GM12878 (cell line): ENCODE measurements around the gene KRT81. TPM values are rescaled to one million over a fixed set of nuclear protein-coding genes. Genes with fewer than 3 reads are reported as not detected.

Source experiments
- ATAC-seq: fragments of 200-7000 bp; cut with Tn5 transposase; 3 replicates; pipeline ENCODE4 v1.9.1; 2020; ENCODE audit warnings: mild to moderate bottlenecking, moderate library complexity
- BruUV-seq: library from RNA; stranded (reverse); fragments of 400-500 nt; replicated peaks from 2 replicates; lab custom pipeline; 2021; lab: Mats Ljungman, UMichigan
- CTCF ChIA-PET: fragments of 300-600 bp; sonication (Branson Sonifier 250); formaldehyde crosslinking; extraction: SDS; loops from one replicate; lab custom pipeline; 2021; ENCODE audit warnings: inconsistent platforms; lab: Yijun Ruan, JAX
- POLR2A ChIA-PET: fragments of 350-600 bp; formaldehyde crosslinking; extraction: SDS; loops from one replicate; lab custom pipeline; 2021; ENCODE audit warnings: inconsistent platforms; lab: Charles Lee
- RAD21 ChIA-PET: fragments of 300-600 bp; sonication (Branson Sonifier 250); formaldehyde crosslinking; loops from one replicate; lab custom pipeline; 2023; ENCODE audit warnings: antibody characterized with exemption; ENCODE audit not compliant: unreplicated experiment; lab: Charles Lee
- SMC1A ChIA-PET: fragments of 300-600 bp; sonication (Branson Sonifier 250); formaldehyde crosslinking; loops from one replicate; lab custom pipeline; 2023; ENCODE audit not compliant: unreplicated experiment, uncharacterized antibody; lab: Charles Lee
- DNase-seq: peaks from one replicate; pipeline ENCODE4 v3.0.0-alpha.2; 2011; ENCODE audit warnings: low read depth, low spot score
- FAIRE-seq: peaks from 3 replicates; lab custom pipeline; 2011; peaks lifted over from hg19 to GRCh38; lab: Jason Lieb, UNC
- H2AFZ ChIP-seq: 2 replicates; pipeline ENCODE4 v1.6.0; 2011; ENCODE audit warnings: low read depth, low read length, control low read depth; ENCODE audit not compliant: control insufficient read depth
- H3K27ac ChIP-seq: 2 replicates; pipeline ENCODE4 v1.5.1; 2011; ENCODE audit warnings: control low read depth; ENCODE audit not compliant: control insufficient read depth, insufficient read depth
- H3K27me3 ChIP-seq, 2 experiments: replicated peaks in 1 of 2; 2 replicates each; pipeline versions ENCODE4 v1.6.0 to v1.6.1; 2011; ENCODE audit warnings: low read length in 1 of 2; ENCODE audit not compliant: control insufficient read depth in 2 of 2, insufficient read depth in 2 of 2
- H3K36me3 ChIP-seq, 2 experiments: 2 replicates each; pipeline ENCODE4 v1.5.1; 2011; ENCODE audit warnings: low read length in 1 of 2; ENCODE audit not compliant: control insufficient read depth in 2 of 2, insufficient read depth in 2 of 2
- H3K4me1 ChIP-seq: 2 replicates; pipeline ENCODE4 v1.6.1; 2011; ENCODE audit warnings: mild to moderate bottlenecking, low read length, moderate library complexity, mixed read lengths; ENCODE audit not compliant: control insufficient read depth, insufficient read depth
- H3K4me2 ChIP-seq: 2 replicates; pipeline ENCODE4 v1.6.0; 2011; ENCODE audit warnings: control low read depth; ENCODE audit not compliant: control insufficient read depth, insufficient read depth
- H3K4me3 ChIP-seq: fragments of 200-600 bp; sonication (generic); 2 replicates; pipeline ENCODE4 v1.5.1; 2016
- H3K79me2 ChIP-seq: 2 replicates; pipeline ENCODE4 v1.6.0; 2011; ENCODE audit warnings: low read length; ENCODE audit not compliant: control insufficient read depth, insufficient read depth
- H3K9ac ChIP-seq: 2 replicates; pipeline ENCODE4 v1.8.0; 2011; ENCODE audit warnings: low read length, control low read depth, mixed read lengths; ENCODE audit not compliant: control insufficient read depth, insufficient read depth
- H3K9me3 ChIP-seq: replicated peaks from 3 replicates; pipeline ENCODE4 v1.5.1; 2011; ENCODE audit warnings: mild to moderate bottlenecking, low read length; ENCODE audit not compliant: control insufficient read depth, insufficient read depth
- H4K20me1 ChIP-seq: 2 replicates; pipeline ENCODE4 v1.6.0; 2011; ENCODE audit not compliant: control insufficient read depth, insufficient read depth
- CEBPZ ChIP-seq: fragments of 150-350 bp; IDR thresholded peaks from 2 replicates; pipeline ENCODE4 v1.6.1; 2016; ENCODE audit warnings: low read depth, low read length
- CTCF ChIP-seq, 3 experiments: IDR thresholded peaks in 2 of 3; conservative IDR thresholded peaks in 1 of 3; 2 replicates each; pipeline ENCODE4 v1.5.1; 2011; ENCODE audit warnings: low read depth in 3 of 3, low read length in 3 of 3, mild to moderate bottlenecking in 3 of 3, control low read depth in 2 of 3, moderate library complexity in 2 of 3, inconsistent platforms in 1 of 3, mixed read lengths in 1 of 3; ENCODE audit not compliant: control insufficient read depth in 2 of 3, insufficient read depth in 1 of 3; ENCODE audit errors: extremely low read depth in 1 of 3
- MEF2B ChIP-seq: fragments of 450-650 bp; IDR thresholded peaks from 2 replicates; pipeline ENCODE4 v1.6.1; 2018; ENCODE audit warnings: mild to moderate bottlenecking, moderate library complexity; ENCODE audit not compliant: partially characterized antibody, poor library complexity, severe bottlenecking
- WGBS: methylation state at CpG from one replicate; pipeline ENCODE4 v1.1.6; 2016; ENCODE audit warnings: low lambda C conversion rate; ENCODE audit not compliant: insufficient replicate concordance, insufficient coverage; ENCODE audit errors: missing lambda C conversion rate; 5-methylcytosine and 5-hydroxymethylcytosine counted together
- in situ Hi-C: fragments of 300-500 bp; cut with MboI; formaldehyde crosslinking; loops from 9 replicates; pipeline ENCODE4 v1.14.3; 2018; ENCODE audit warnings: mixed read lengths
- intact Hi-C: fragments of 100-400 bp; cut with micrococcal nuclease; formaldehyde crosslinking; loops from one replicate; pipeline ENCODE4 v1.14.2; 2022; ENCODE audit not compliant: unreplicated experiment
- polyA plus RNA-seq, 11 experiments: library from polyadenylated mRNA; depleted of rRNA in 4 of 11; unstranded in 6 of 11; stranded (reverse) in 5 of 11; fragments of >200 nt; fragmentation: Nextera tagmentation in 4 of 11; fragmentation: Illumina TruSeq in 1 of 11; extraction: Ambion mirVana in 4 of 11; extraction: Trizol in 1 of 11; gene quantifications; 1 replicate in 1 of 11; 2 replicates in 10 of 11; pipeline versions ENCODE4 v1.2.1 to v1.2.3, GENCODE V29; 2011 to 2016; ENCODE audit warnings: inconsistent platforms in 2 of 11, missing spikeins in 2 of 11, low read depth in 1 of 11
- total RNA-seq, 4 experiments: library from RNA; depleted of rRNA in 3 of 4; stranded (reverse); fragments of >200 nt in 3 of 4; fragmentation: Illumina TruSeq in 1 of 4; extraction: Trizol in 1 of 4; gene quantifications; 2 replicates each; pipeline versions ENCODE4 v1.2.1 to v1.2.3, GENCODE V29; 2013 to 2021

The KRT81 gene
- total and polyA plus RNA-seq, 10 of the 15 experiments (the other 5 are each of a cell fraction or from before 2014, with no cell fraction given), result 0.05 to 0.15 TPM; not detected in 8

- no peak for TF ChIP-seq CEBPZ
These were observed 15.4 kb upstream of the KRT81 start (continued) for GRCh38 chr12:52306731-52307130.

GRCh38 chr12:52305921-52306705, 14.8 kb upstream of the KRT81 start:
- POLR2A ChIA-PET, result no interaction called here
- Histone ChIP-seq H3K79me2 (no peaks in the 10 kb centered on the region), H4K20me1 (no peaks in the 10 kb centered on the region)
- BruUV-seq, result no TSS peak
- CTCF ChIA-PET, result interaction anchor here (0.6 to 2.3 kb wide), 9 partner anchors 21 to 86 kb away, joined by 3 to 10 read pairs (median 4); no protein-coding TSS in a partner anchor
- peak in 2 of 3 experiments; percentile 0 to 38; a peak in 1 of 6 replicates for TF ChIP-seq CTCF (IDR thresholded peaks at IDR 0.05 in 2 of 3, conservative IDR thresholded peaks at IDR 0.05 in 1 of 3; ENCODE audit: control insufficient read depth in 2 of 3, extremely low read depth in 1 of 3, insufficient read depth in 1 of 3, low read depth in 3 of 3, low read length in 3 of 3)
- no peak for TF ChIP-seq MEF2B
- TF ChIP-seq, all 136 proteins: peak for 1
- peaks cover 9% of the 10 kb centered on the region for H3K4me1 ChIP-seq
- H3K9me3 ChIP-seq, result no peaks in the 10 kb centered on the region
- DNase-seq (no peak), FAIRE-seq (no peak), ATAC-seq (peak; percentile 41; the same call in 2 of the 3 replicates)
- in situ Hi-C loops, result no loop called here
- H3K4me3 ChIP-seq, result no peak overlapping the region
- RAD21 ChIA-PET, result interaction anchor here (0.7 kb wide), 1 partner anchor 149 kb away, joined by 3 read pairs; no protein-coding TSS in a partner anchor
- 27% methylated on average over 9 of the region's 11 CpGs for WGBS
- H2AFZ ChIP-seq, result no peak overlapping the region
- H3K36me3 ChIP-seq, result no peaks in the 10 kb centered on the region
- peaks cover 9 to 13% of the 10 kb centered on the region in 2 experiments; a peak in 2 of 4 replicates for H3K27me3 ChIP-seq
- intact Hi-C loops, result no loop called here
- no peak overlapping the region for H3K27ac ChIP-seq
- H3K9ac ChIP-seq, result no peak overlapping the region
- SMC1A ChIA-PET, result interaction anchor here (1.0 kb wide), 1 partner anchor 20 kb away, joined by 3 read pairs; no protein-coding TSS in a partner anchor
- no peak overlapping the region for H3K4me2 ChIP-seq
